ENCODE results near the gene PDK3. TPM values are rescaled to one million over a fixed set of nuclear protein-coding genes. Genes with fewer than 3 reads are reported as not detected.

The PDK3 gene
- total RNA-seq (ENCODE audit: unreplicated experiment), result 11.6 TPM
- long read RNA-seq, transcript PDK3-202 (12 exons, 1,921 nt), result major isoform, 7 of 14 reads
- long read RNA-seq, transcript PDK3-201 (11 exons, 1,809 nt), result minor isoform, 5 of 14 reads
- long read RNA-seq, partial matches to known transcripts, result 0 of 14 reads
- long read RNA-seq, other reads (novel, unspliced or antisense), result 2 of 14 reads

DNA sequence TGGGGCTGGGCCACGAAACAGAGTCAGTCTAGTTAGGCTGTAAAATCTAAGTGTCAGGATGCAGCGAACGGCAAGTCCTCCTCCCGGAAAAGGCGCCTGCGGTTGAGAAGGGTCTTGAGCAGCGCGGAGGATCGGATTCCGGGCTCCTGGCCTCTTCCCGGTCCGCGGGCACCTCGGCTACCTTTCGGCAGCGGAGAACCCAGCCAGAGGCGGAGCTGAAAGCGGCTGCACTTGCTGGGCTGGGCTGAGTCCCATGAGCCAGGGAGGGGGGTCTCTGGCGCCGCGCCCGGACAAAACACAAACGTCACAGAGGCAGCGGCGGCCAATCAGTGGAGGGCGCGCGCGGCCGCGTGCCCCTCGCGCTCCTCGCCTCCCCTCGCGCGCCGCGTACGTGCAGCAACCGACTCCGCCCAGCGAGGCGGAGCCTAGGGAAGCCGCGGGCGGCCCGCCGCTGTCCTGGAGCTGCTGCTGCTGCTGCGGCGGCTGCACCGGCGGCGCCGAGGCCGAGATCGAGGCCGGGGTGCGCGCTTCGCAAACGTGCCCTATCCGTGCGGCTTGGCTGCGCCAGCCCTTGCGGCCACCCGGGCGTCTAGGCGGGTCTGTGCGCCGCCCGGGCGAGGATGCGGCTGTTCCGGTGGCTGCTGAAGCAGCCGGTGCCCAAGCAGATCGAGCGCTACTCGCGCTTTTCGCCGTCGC, at the start of gene PDK3:
Gene PDK3, plus strand, starts transcription at position 451 of the 696 bp plus-strand sequence. Its CDS starts 170 bp downstream, at position 621.
- TF ChIP-seq, protein P1, sequence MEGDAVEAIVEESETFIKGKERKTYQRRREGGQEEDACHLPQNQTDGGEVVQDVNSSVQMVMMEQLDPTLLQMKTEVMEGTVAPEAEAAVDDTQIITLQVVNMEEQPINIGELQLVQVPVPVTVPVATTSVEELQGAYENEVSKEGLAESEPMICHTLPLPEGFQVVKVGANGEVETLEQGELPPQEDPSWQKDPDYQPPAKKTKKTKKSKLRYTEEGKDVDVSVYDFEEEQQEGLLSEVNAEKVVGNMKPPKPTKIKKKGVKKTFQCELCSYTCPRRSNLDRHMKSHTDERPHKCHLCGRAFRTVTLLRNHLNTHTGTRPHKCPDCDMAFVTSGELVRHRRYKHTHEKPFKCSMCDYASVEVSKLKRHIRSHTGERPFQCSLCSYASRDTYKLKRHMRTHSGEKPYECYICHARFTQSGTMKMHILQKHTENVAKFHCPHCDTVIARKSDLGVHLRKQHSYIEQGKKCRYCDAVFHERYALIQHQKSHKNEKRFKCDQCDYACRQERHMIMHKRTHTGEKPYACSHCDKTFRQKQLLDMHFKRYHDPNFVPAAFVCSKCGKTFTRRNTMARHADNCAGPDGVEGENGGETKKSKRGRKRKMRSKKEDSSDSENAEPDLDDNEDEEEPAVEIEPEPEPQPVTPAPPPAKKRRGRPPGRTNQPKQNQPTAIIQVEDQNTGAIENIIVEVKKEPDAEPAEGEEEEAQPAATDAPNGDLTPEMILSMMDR (IDR thresholded peaks at IDR 0.05; ENCODE audit: unreplicated experiment), result no peak
- peak; percentile 77 for DNase-seq (ENCODE audit: low spot score)
- H3K4me1 Mint-ChIP-seq (ENCODE audit: unreplicated experiment), result peaks cover 7% of the 10 kb centered on the region
- peak within 1 kb of the TSS; percentile 88 for H3K4me3 Mint-ChIP-seq (ENCODE audit: unreplicated experiment)
- H3K9me3 Mint-ChIP-seq (ENCODE audit: unreplicated experiment), result no peaks in the 10 kb centered on the region
- H3K27ac Mint-ChIP-seq (ENCODE audit: unreplicated experiment), result peak within 1 kb of the TSS; percentile 61
- H3K36me3 Mint-ChIP-seq (ENCODE audit: low read depth, unreplicated experiment), result no peaks in the 10 kb centered on the region
- H3K27me3 Mint-ChIP-seq (ENCODE audit: unreplicated experiment), result no peaks in the 10 kb centered on the region

DNA sequence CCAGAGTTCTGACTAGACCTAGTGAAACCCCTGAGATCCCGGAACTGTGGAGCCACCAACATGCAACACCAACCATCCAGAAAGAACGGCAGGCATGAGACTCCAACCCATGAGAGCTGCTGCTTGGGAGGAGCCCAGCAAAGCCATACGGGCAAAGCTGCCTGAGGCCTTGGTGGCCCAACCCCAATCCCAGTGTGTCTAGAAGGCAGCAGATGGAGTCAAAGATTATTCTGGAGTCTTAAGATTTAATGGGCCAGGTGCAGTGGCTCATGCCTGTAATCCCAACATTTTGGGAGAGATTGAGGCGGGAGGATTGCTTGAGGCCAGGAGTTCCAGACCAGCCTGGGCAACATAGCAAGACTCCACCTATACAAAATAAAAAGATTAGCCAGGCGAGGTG, 49.2 kb upstream of the PDK3 start:
- no peak for DNase-seq (ENCODE audit: low spot score)
- H3K27ac Mint-ChIP-seq (ENCODE audit: unreplicated experiment), result no peak overlapping the region
- no peak overlapping the region for H3K4me3 Mint-ChIP-seq (ENCODE audit: unreplicated experiment)
- H3K27me3 Mint-ChIP-seq (ENCODE audit: unreplicated experiment), result peaks cover 2% of the 10 kb centered on the region
- H3K4me1 Mint-ChIP-seq (ENCODE audit: unreplicated experiment), result no peaks in the 10 kb centered on the region
- TF ChIP-seq, protein P1 (IDR thresholded peaks at IDR 0.05; ENCODE audit: unreplicated experiment), result no peak
- no peaks in the 10 kb centered on the region for H3K9me3 Mint-ChIP-seq (ENCODE audit: unreplicated experiment)
- no peaks in the 10 kb centered on the region for H3K36me3 Mint-ChIP-seq (ENCODE audit: low read depth, unreplicated experiment)

DNA sequence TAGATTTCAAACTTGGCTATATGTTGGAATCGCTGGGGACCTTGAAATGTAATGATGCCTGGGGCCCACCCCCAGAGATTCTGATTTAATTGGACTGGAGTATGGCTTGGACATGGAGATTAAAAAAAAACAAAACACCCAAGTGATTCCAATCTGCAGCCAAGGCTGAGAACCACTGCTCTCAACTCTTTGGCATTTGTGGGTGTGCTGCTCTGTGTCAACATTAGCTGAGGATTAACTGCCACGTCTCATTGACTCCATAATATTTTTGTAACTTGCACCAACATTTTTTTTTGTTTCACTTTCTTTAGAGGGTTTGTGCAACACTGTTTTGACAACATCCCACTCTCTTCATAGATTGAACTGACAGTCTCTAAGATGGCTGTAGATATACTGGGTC, 41.1 kb upstream of the PDK3 start:
- Mint-ChIP-seq H3K27me3 (ENCODE audit: unreplicated experiment) (peaks cover 5% of the 10 kb centered on the region), H3K4me3 (ENCODE audit: unreplicated experiment) (no peak overlapping the region), H3K36me3 (ENCODE audit: low read depth, unreplicated experiment) (no peaks in the 10 kb centered on the region), H3K4me1 (ENCODE audit: unreplicated experiment) (peaks cover 11% of the 10 kb centered on the region), H3K9me3 (ENCODE audit: unreplicated experiment) (no peaks in the 10 kb centered on the region), H3K27ac (ENCODE audit: unreplicated experiment) (no peak overlapping the region)
- TF ChIP-seq, protein P1 (IDR thresholded peaks at IDR 0.05; ENCODE audit: unreplicated experiment), result no peak
- DNase-seq (ENCODE audit: low spot score), result no peak

DNA sequence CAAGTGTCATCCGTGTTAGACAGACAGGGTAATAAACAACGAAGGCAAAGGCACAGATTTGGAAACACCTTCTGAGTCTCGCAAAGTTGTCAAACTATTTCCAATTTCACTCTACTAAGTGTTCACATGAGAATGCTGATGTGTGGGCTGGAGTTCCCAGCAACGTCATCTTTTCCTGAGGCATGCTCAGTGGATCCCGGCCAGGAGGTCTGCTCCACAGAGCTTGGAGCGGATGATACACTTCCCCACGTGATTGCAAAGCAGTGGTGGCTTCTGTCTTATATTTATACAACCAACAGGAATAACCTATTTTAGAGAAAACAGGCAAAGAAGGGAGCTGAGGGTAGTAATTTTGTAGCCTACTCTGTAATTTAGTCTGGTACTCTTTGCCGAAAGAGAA, 40.1 kb upstream of the PDK3 start:
- no peak for DNase-seq (ENCODE audit: low spot score)
- Mint-ChIP-seq H3K36me3 (ENCODE audit: low read depth, unreplicated experiment) (no peaks in the 10 kb centered on the region), H3K4me3 (ENCODE audit: unreplicated experiment) (no peak overlapping the region), H3K27me3 (ENCODE audit: unreplicated experiment) (peaks cover 5% of the 10 kb centered on the region), H3K4me1 (ENCODE audit: unreplicated experiment) (peaks cover 11% of the 10 kb centered on the region), H3K9me3 (ENCODE audit: unreplicated experiment) (no peaks in the 10 kb centered on the region), H3K27ac (ENCODE audit: unreplicated experiment) (no peak overlapping the region)
- TF ChIP-seq, protein P1 (IDR thresholded peaks at IDR 0.05; ENCODE audit: unreplicated experiment), result no peak

DNA sequence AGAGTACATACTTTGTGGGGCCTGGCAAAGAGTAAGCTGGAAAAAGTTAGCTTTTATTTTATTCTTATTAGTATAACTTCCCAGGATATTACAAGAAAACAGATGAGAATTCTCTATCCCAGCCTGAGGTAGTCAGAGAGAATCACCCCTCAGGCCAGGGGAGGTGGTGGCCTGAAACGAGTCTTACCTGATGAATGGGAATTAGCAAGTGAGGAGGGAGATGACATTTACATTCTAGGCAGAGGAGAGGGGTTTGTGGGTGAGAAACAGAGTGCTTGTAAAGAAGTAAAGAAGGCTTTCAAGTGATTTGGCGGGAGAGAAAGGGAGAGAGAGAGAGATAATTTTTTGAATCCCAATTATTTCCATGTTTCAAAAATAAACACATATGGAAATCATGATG, 39.3 kb upstream of the PDK3 start:
- no peak overlapping the region for H3K4me3 Mint-ChIP-seq (ENCODE audit: unreplicated experiment)
- peaks cover 11% of the 10 kb centered on the region for H3K4me1 Mint-ChIP-seq (ENCODE audit: unreplicated experiment)
- peaks cover 5% of the 10 kb centered on the region for H3K27me3 Mint-ChIP-seq (ENCODE audit: unreplicated experiment)
- TF ChIP-seq, protein P1 (IDR thresholded peaks at IDR 0.05; ENCODE audit: unreplicated experiment), result no peak
- no peak for DNase-seq (ENCODE audit: low spot score)
- no peak overlapping the region for H3K27ac Mint-ChIP-seq (ENCODE audit: unreplicated experiment)
- H3K36me3 Mint-ChIP-seq (ENCODE audit: low read depth, unreplicated experiment), result no peaks in the 10 kb centered on the region
- no peaks in the 10 kb centered on the region for H3K9me3 Mint-ChIP-seq (ENCODE audit: unreplicated experiment)
